Left lung (tissue), 10 donors: Measurements from ENCODE around the gene ZNF423. TPM values are rescaled to one million over a fixed set of nuclear protein-coding genes. Genes with fewer than 3 reads are reported as not detected.

Experiments used
- ATAC-seq: fragments of 200-7000 bp; cut with Tn5 transposase; one replicate; pipeline ENCODE4 v1.9.1; 2020; ENCODE audit warnings: moderate library complexity
- DNase-seq, 4 donors: peaks; one replicate each; pipeline ENCODE4 v3.0.0-alpha.2; 2013 to 2020
- H3K27ac ChIP-seq, 2 donors: fragments of 200-600 bp; sonication (generic) in 1 of 2; one replicate each; pipeline versions ENCODE4 v1.5.0 to v1.8.0; 2020 to 2021
- H3K27me3 ChIP-seq, 2 donors: fragments of 200-600 bp; sonication (generic) in 1 of 2; one replicate each; pipeline versions ENCODE4 v1.5.0 to v1.8.0; 2020 to 2021
- H3K36me3 ChIP-seq, 2 donors: fragments of 200-600 bp; sonication (generic) in 1 of 2; one replicate each; pipeline versions ENCODE4 v1.5.0 to v1.8.0; 2020 to 2021
- H3K4me1 ChIP-seq, 2 donors: fragments of 200-600 bp; one replicate each; pipeline ENCODE4 v1.8.0; 2021
- H3K4me3 ChIP-seq, 2 donors: fragments of 200-600 bp; sonication (generic) in 1 of 2; one replicate each; pipeline versions ENCODE4 v1.5.0 to v1.8.0; 2020 to 2021; ENCODE audit warnings: mild to moderate bottlenecking in 1 of 2
- H3K9me3 ChIP-seq, 2 donors: fragments of 200-600 bp; sonication (generic) in 1 of 2; one replicate each; pipeline versions ENCODE4 v1.5.0 to v1.8.0; 2020 to 2021
- CTCF ChIP-seq, 2 donors: fragments of 200-600 bp; sonication (generic) in 1 of 2; IDR thresholded peaks; one replicate each; pipeline versions ENCODE4 v1.5.0 to v1.8.0; 2021; ENCODE audit warnings: antibody characterized with exemption in 2 of 2
- intact Hi-C, 2 donors: fragments of 100-400 bp; cut with DNase I; formaldehyde crosslinking; loops; one replicate each; pipeline versions ENCODE4 v1.11.2 to v1.14.2; 2022
- polyA plus RNA-seq, 6 donors: library from polyadenylated mRNA; unstranded; fragments of 120-200 nt; gene quantifications; one replicate each; pipeline ENCODE4 v1.2.1, GENCODE V29; 2013; ENCODE audit not compliant: insufficient read length in 6 of 6
- total RNA-seq, 2 donors: library from RNA; stranded (reverse); fragmentation: NEBNext Ultra II Directional; extraction: Animal tissue kit (Norgen Biotek cat#: 25700); gene quantifications; one replicate each; pipeline ENCODE4 v1.2.1, GENCODE V29; 2021
- donor health status: DM: no; HTN: yes; CAD: no.
- donor health status: DM: no; HTN: no; CAD: no.

Gene ZNF423
- total and polyA plus RNA-seq, 8 donors, result 7.8 to 30.5 (median 26.6) TPM

GRCh38 chr16:49822649-49823370 is 33.1 kb downstream of the ZNF423 start:
- Histone ChIP-seq H3K4me3 (no peak overlapping the region), H3K4me1 (peaks cover 0 to 12% of the 10 kb centered on the region in 2 donors), H3K27me3 (no peaks in the 10 kb centered on the region), H3K9me3 (no peaks in the 10 kb centered on the region), H3K27ac (no peak overlapping the region), H3K36me3 (no peaks in the 10 kb centered on the region)
- no peak for DNase-seq
- ATAC-seq, result no peak
- no peak for TF ChIP-seq CTCF (IDR thresholded peaks at IDR 0.05)
- intact Hi-C loops, result no loop called here

- intact Hi-C loops, result no loop called here
- no peak for TF ChIP-seq CTCF (IDR thresholded peaks at IDR 0.05)
- Histone ChIP-seq H3K27me3 (no peaks in the 10 kb centered on the region), H3K4me1 (peaks cover 0 to 7% of the 10 kb centered on the region in 2 donors), H3K36me3 (no peaks in the 10 kb centered on the region), H3K27ac (no peak overlapping the region), H3K9me3 (no peaks in the 10 kb centered on the region), H3K4me3 (no peak overlapping the region)
- ATAC-seq, result no peak
- peak in 1 of 4 donors; percentile 49 for DNase-seq
Observed at GRCh38 chr16:49821614-49822282, 34.2 kb downstream of the ZNF423 start.

DNA sequence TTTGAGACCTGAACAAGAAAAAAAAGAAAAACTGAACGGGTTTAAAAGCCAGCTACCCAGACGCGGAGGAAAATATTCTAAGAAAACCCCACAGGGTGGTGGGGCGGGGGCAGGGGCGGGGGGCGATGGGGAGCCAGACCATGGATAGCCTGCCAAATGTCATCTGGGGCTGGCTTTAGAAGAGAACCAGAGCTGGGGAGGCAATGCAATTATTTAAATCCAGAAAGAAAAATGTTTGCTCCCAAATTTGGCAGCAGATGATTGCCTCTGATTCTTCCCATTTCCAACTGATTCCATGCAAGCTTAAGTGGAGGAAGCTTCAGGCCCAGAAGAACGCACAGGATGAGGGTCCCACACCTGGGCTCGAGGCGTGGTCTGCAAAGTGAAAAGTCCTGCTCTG is 34.8 kb downstream of the ZNF423 start:
- H3K27ac ChIP-seq, result no peak overlapping the region
- no peak for TF ChIP-seq CTCF (IDR thresholded peaks at IDR 0.05)
- no peaks in the 10 kb centered on the region for H3K36me3 ChIP-seq
- intact Hi-C loops, result no loop called here
- no peak overlapping the region for H3K4me3 ChIP-seq
- DNase-seq, result no peak
- ATAC-seq, result no peak
- H3K9me3 ChIP-seq, result no peaks in the 10 kb centered on the region
- peaks cover 0 to 6% of the 10 kb centered on the region in 2 donors for H3K4me1 ChIP-seq
- H3K27me3 ChIP-seq, result no peaks in the 10 kb centered on the region

DNA sequence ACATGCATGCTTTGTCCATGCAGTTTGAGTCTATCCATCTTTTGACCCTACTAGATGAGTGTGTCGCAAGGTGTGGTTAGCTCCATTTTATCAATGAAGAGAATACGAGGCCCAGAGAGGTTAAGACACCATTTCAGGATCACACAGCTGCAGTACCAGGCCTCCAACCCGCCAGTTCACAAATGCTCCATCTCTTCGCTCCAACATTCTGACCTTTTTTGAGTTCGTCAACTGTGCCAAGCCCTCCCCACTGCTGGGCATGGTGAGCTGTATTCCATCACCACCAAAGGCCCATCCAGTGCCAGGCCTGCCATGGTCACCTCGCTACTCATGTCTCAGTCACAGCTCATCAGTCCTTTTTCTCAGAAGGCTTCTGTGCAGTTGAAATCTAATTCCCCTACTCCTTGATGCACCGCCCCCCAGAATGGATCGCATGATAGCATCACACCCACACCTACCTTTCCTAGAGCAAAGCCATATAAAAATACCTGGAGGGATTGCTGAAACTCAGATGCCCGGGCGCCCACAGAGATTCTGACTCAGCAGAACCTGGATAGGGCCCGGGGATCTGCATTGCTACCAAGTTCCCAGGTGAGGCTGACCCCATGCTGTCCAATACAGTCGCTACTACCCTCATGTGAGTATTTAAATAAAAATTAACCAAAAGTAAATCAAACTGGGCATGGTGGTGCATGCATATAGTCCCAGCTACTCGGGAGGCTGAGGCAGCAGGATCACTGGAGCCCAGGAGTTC is 38.0 kb downstream of the ZNF423 start:
- Histone ChIP-seq H3K36me3 (no peaks in the 10 kb centered on the region), H3K27me3 (no peaks in the 10 kb centered on the region), H3K4me3 (no peak overlapping the region), H3K9me3 (no peaks in the 10 kb centered on the region), H3K4me1 (no peaks in the 10 kb centered on the region), H3K27ac (no peak overlapping the region)
- ATAC-seq, result no peak
- intact Hi-C loops, result no loop called here
- DNase-seq, result peak in 1 of 4 donors; percentile 14
- TF ChIP-seq CTCF (IDR thresholded peaks at IDR 0.05), result no peak

- no peaks in the 10 kb centered on the region for H3K36me3 ChIP-seq
- no peak for DNase-seq
- intact Hi-C loops, result no loop called here
- TF ChIP-seq CTCF (IDR thresholded peaks at IDR 0.05), result no peak
- no peak overlapping the region for H3K27ac ChIP-seq
- H3K9me3 ChIP-seq, result no peaks in the 10 kb centered on the region
- ATAC-seq, result no peak
- no peaks in the 10 kb centered on the region for H3K27me3 ChIP-seq
- no peak overlapping the region for H3K4me3 ChIP-seq
- no peaks in the 10 kb centered on the region for H3K4me1 ChIP-seq
Observed at GRCh38 chr16:49816875-49817274, 39.0 kb downstream of the ZNF423 start.
